Skeletal muscle tissue (tissue), 4 donors: ENCODE measurements around the gene ROR2. TPM values are rescaled to one million over a fixed set of nuclear protein-coding genes. Genes with fewer than 3 reads are reported as not detected.

ENCODE experiments used
- H3K27ac ChIP-seq: one replicate; pipeline ENCODE4 v1.7.0; 2013; ENCODE audit warnings: mild to moderate bottlenecking, low read depth, low read length, inconsistent platforms
- H3K27me3 ChIP-seq, 3 donors: one replicate each; pipeline ENCODE4 v1.7.0; 2013; ENCODE audit warnings: low read length in 3 of 3; ENCODE audit not compliant: control insufficient read depth in 3 of 3, insufficient read depth in 3 of 3
- H3K36me3 ChIP-seq, 3 donors: one replicate each; pipeline ENCODE4 v1.7.0; 2013; ENCODE audit warnings: low read length in 3 of 3; ENCODE audit not compliant: control insufficient read depth in 3 of 3, insufficient read depth in 3 of 3
- H3K4me1 ChIP-seq, 3 donors: one replicate each; pipeline ENCODE4 v1.7.0; 2013; ENCODE audit warnings: low read length in 3 of 3, mild to moderate bottlenecking in 3 of 3; ENCODE audit not compliant: control insufficient read depth in 3 of 3, insufficient read depth in 3 of 3
- H3K4me3 ChIP-seq, 3 donors: one replicate each; pipeline ENCODE4 v1.7.0; 2013; ENCODE audit warnings: low read length in 3 of 3
- H3K9ac ChIP-seq, 3 donors: one replicate each; pipeline ENCODE4 v1.7.0; 2013; ENCODE audit warnings: low read length in 3 of 3, mild to moderate bottlenecking in 3 of 3, moderate library complexity in 2 of 3, low read depth in 1 of 3
- H3K9me3 ChIP-seq, 3 donors: one replicate each; pipeline ENCODE4 v1.7.0; 2013; ENCODE audit warnings: low read length in 3 of 3; ENCODE audit not compliant: control insufficient read depth in 3 of 3
- total RNA-seq: library from RNA; depleted of rRNA; stranded (reverse); fragments of >200 nt; gene quantifications from one replicate; pipeline ENCODE4 v1.2.3, GENCODE V29; 2014
- donor health status: Osteomylitis.

ROR2 gene
- total RNA-seq, 1 donor from 2014 or later, result 4.2 TPM

GRCh38 chr9:91905237-91905650 is 44.8 kb downstream of the ROR2 start:
- Histone ChIP-seq H3K27ac (no peak overlapping the region), H3K9ac (no peak overlapping the region), H3K27me3 (peaks cover 0 to 16% (median 9%) of the 10 kb centered on the region in 3 donors), H3K36me3 (no peaks in the 10 kb centered on the region), H3K4me3 (no peak overlapping the region), H3K4me1 (no peaks in the 10 kb centered on the region), H3K9me3 (no peaks in the 10 kb centered on the region)

- no peaks in the 10 kb centered on the region for H3K9me3 ChIP-seq
Measured at GRCh38 chr9:91904588-91905236, 45.3 kb downstream of the ROR2 start.

GRCh38 chr9:91903126-91903911 is 46.7 kb downstream of the ROR2 start:
- Histone ChIP-seq H3K27ac (no peak overlapping the region), H3K36me3 (no peaks in the 10 kb centered on the region), H3K9me3 (no peaks in the 10 kb centered on the region), H3K4me1 (no peaks in the 10 kb centered on the region), H3K4me3 (no peak overlapping the region), H3K27me3 (peaks cover 9 to 30% (median 26%) of the 10 kb centered on the region in 3 donors), H3K9ac (no peak overlapping the region)

More at GRCh38 chr9:91904588-91905236, 45.3 kb downstream of the ROR2 start:
- H3K36me3 ChIP-seq, result no peaks in the 10 kb centered on the region
- peaks cover under 1 to 16% (median 12%) of the 10 kb centered on the region in 3 donors for H3K27me3 ChIP-seq
- no peak overlapping the region for H3K27ac ChIP-seq
- no peak overlapping the region for H3K4me3 ChIP-seq
- H3K9ac ChIP-seq, result no peak overlapping the region
- no peaks in the 10 kb centered on the region for H3K4me1 ChIP-seq

GRCh38 chr9:91902475-91903125 is 47.4 kb downstream of the ROR2 start:
- Histone ChIP-seq H3K36me3 (no peaks in the 10 kb centered on the region), H3K4me3 (no peak overlapping the region), H3K4me1 (no peaks in the 10 kb centered on the region), H3K9me3 (no peaks in the 10 kb centered on the region), H3K27ac (no peak overlapping the region), H3K27me3 (peaks cover 16 to 33% (median 31%) of the 10 kb centered on the region in 3 donors), H3K9ac (no peak overlapping the region)

GRCh38 chr9:91900797-91901177 is 49.2 kb downstream of the ROR2 start:
- Histone ChIP-seq H3K27ac (no peak overlapping the region), H3K4me1 (no peaks in the 10 kb centered on the region), H3K4me3 (no peak overlapping the region), H3K36me3 (no peaks in the 10 kb centered on the region), H3K9ac (no peak overlapping the region), H3K27me3 (peaks cover 20 to 37% (median 33%) of the 10 kb centered on the region in 3 donors), H3K9me3 (no peaks in the 10 kb centered on the region)

GRCh38 chr9:91900055-91900796 is 49.8 kb downstream of the ROR2 start:
- Histone ChIP-seq H3K9me3 (no peaks in the 10 kb centered on the region), H3K27me3 (peaks cover 20 to 37% (median 33%) of the 10 kb centered on the region in 3 donors), H3K36me3 (no peaks in the 10 kb centered on the region), H3K4me3 (no peak overlapping the region), H3K9ac (no peak overlapping the region), H3K4me1 (no peaks in the 10 kb centered on the region), H3K27ac (no peak overlapping the region)

GRCh38 chr9:91899594-91899993 is 50.4 kb downstream of the ROR2 start:
- Histone ChIP-seq H3K27ac (no peak overlapping the region), H3K9ac (no peak overlapping the region), H3K4me1 (no peaks in the 10 kb centered on the region), H3K4me3 (no peak overlapping the region), H3K9me3 (no peaks in the 10 kb centered on the region), H3K36me3 (no peaks in the 10 kb centered on the region), H3K27me3 (peaks cover 20 to 37% (median 31%) of the 10 kb centered on the region in 3 donors)

GRCh38 chr9:91899219-91899563 is 50.8 kb downstream of the ROR2 start:
- H3K9me3 ChIP-seq, result no peaks in the 10 kb centered on the region
- no peak overlapping the region for H3K27ac ChIP-seq
- no peaks in the 10 kb centered on the region for H3K4me1 ChIP-seq
- no peak overlapping the region for H3K4me3 ChIP-seq
- H3K36me3 ChIP-seq, result no peaks in the 10 kb centered on the region
- H3K27me3 ChIP-seq, result peaks cover 20 to 33% (median 27%) of the 10 kb centered on the region in 3 donors
- no peak overlapping the region for H3K9ac ChIP-seq

- Histone ChIP-seq H3K36me3 (no peaks in the 10 kb centered on the region), H3K9ac (no peak overlapping the region), H3K4me1 (no peaks in the 10 kb centered on the region), H3K4me3 (no peak overlapping the region), H3K27ac (no peak overlapping the region), H3K9me3 (no peaks in the 10 kb centered on the region), H3K27me3 (peaks cover 20 to 37% (median 27%) of the 10 kb centered on the region in 3 donors)
Measured at GRCh38 chr9:91898451-91899218, 51.4 kb downstream of the ROR2 start.
